GM18951 (cell line): ENCODE results near the gene RAB3IP.

Experiments used
- POLR2A ChIP-seq: IDR thresholded peaks from 4 replicates; pipeline ENCODE4 v1.6.1; 2011; ENCODE audit warnings: mild to moderate bottlenecking; ENCODE audit not compliant: insufficient read length, insufficient read depth; ENCODE audit errors: extremely low read depth
- in situ Hi-C: fragments of 300-500 bp; cut with MboI; formaldehyde crosslinking; loops from one replicate; pipeline ENCODE4 v1.12.0; 2022; ENCODE audit warnings: low sequenced_read_pairs, mixed read lengths, inconsistent platforms; ENCODE audit not compliant: unreplicated experiment

RAB3IP gene, protein sequence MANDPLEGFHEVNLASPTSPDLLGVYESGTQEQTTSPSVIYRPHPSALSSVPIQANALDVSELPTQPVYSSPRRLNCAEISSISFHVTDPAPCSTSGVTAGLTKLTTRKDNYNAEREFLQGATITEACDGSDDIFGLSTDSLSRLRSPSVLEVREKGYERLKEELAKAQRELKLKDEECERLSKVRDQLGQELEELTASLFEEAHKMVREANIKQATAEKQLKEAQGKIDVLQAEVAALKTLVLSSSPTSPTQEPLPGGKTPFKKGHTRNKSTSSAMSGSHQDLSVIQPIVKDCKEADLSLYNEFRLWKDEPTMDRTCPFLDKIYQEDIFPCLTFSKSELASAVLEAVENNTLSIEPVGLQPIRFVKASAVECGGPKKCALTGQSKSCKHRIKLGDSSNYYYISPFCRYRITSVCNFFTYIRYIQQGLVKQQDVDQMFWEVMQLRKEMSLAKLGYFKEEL

DNA sequence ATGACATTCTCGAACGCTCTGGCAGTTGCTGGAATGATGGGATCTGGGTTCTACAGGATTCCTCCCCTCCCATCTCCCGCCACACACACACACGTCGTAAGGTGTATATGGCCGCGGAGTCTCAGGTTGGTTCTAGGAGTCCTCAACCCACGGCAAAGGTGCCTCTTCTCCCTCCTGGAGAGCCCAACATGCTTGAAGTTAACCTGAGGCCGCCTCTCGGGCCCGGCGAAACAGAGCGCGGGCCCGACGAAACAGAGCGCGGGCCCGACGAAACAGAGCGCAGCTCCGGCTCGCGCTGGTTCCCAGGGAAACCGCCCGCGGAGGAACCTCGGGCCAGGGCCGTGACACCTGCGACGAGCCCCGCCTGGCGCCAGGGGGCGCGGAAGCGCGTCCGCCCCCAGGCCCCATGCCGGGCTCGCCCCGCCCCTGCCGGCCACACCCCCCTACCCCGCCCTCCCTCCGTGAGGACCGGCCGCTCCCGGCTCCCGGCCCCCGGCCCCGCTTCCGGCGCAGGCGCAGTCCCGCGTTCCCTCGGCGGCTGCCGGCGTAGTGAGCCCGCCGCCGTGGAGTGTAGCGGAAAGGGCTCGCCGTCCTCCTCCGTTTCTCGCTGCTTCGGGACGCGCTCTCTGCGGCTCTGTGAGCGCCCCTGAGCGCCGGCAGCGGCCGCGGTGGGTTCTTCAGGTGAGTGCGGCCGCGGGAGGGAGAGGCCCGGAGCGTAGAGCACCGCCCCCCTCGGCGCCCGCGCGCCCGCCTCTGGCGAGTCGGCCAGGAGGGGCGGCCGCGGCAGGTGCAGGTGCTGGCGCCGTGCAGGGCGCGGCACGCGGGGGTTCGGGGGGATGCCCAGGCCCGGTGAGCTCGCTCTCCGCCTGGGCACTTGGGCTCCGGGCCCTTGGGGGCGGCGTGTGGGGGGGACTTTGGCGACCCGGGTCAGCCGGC, at the start of gene RAB3IP:
Gene RAB3IP, plus strand, starts transcription at position 510 of the 936 bp plus-strand sequence. CDS start 16,549 bp downstream, outside the sequence.
- in situ Hi-C loops = no loop called here
- peak; percentile 67 for TF ChIP-seq POLR2A

DNA sequence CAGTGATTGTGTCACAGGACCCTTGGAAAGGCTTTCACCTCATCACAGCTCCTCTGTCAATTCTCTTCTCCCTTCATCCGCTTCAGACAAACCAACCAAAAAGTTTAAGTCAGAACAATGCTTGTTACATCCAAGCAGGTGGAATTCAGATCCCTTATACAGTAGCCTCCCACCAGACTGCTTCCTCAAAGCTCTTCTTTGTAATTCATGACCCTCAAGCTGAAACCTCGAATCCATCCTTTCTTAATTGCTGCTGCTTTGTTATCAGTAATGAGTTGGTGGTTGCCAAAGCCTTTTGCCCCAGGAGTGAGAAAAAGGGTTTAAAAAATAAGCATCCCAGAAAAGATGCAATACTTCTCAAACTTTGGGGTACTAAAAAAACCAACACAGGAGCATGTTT, 49.0 kb upstream of the RAB3IP start:
- in situ Hi-C loops = no loop called here
- no peak for TF ChIP-seq POLR2A

DNA sequence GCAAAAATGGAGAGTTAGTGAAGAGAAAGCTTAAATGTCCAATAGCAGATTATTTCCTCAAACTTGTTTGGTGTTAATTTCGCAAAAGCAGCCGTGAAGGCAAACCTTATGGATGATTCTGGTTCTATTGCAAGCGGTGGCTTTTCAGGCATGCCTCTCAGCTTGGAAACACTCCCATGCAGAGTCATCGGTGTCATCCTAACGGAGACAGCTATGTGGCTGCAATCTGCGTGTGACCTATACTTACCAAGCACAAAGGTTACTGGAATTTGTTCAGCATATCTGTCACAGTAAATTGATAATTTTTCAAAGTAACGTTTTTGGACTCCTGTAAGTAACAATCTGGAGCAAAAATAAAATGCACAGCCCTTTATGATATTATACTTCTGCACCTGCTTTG, 44.5 kb upstream of the RAB3IP start:
- no peak for TF ChIP-seq POLR2A
- in situ Hi-C loops = no loop called here

DNA sequence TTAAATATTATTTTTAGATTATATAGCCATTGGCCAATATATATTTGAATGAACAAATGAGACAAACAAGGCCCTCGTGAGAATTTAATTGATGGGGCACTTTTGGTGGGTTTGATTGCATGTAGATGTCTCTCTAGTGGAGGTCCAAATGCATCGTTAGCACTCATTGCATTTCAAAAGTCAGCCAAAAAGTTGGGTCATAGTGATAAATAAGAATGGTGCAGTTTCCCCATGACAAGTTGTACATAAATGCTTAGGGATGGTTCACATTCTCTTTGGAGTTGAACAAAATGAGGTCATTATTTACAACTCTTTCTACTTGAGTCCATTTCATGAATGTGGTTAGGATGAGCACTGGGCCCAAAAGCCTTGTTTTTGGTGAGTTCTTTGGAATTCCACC, 40.6 kb upstream of the RAB3IP start:
- in situ Hi-C loops = no loop called here
- TF ChIP-seq POLR2A = no peak

DNA sequence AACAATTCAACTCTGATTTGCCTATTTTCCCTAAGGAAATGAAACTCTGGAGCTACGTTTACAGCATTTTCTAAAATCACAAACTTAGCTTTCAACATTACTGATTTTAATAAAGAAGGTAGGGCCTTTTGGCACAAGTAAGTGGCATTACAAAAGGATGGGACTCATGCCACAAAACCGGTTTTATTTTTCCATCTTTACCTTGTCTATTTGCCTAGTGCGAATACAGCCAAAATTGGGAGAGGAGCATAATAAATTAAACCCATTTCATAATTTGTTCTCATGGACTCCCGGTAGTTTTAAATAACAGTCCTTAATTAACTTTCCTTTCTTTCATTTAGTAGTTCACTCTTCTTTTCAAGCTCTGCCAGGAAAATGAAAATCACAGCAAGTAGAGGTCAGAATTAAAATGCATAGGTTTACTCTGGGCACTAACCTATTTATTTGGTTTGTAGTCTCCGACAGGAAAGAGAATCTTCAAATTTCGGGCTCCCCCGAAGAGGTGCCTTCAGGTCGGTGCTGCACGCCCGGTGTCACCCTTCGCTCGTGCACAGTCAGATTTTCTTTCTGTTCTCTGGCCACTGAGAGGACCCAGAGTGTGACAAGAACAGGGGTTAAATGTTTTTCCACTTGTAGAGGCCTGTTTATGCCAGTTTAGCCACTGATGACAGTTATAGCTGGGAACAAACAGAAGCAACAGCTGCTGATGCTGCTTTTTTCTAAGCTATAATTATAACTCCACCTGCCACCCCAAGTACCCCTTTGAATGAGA, 39.7 kb upstream of the RAB3IP start, which contains the start of gene BEST3:
Gene BEST3, minus strand, starts transcription at position 535 of the 772 bp plus-strand sequence. CDS start 1,505 bp downstream, outside the sequence.
- in situ Hi-C loops = no loop called here
- TF ChIP-seq POLR2A = no peak

DNA sequence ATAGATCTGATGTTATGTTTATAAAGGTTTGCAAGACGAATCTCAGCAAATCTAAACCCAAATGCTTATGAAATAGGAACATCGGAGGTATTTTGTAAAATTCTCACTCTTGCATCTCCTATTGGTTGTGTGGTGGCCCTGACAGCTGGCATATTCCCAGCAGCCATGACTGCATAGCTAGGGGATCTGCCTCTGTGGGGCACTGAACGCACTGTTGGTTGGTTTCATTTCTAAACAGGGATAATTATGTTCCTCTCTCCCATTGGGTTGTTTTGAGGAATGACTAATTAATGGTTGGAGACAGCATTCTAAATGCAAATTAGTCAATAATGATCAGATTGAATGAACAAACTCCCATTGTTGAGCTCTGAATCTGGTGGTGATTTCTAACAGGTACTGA, 36.8 kb upstream of the RAB3IP start:
- no peak for TF ChIP-seq POLR2A
- in situ Hi-C loops = no loop called here

DNA sequence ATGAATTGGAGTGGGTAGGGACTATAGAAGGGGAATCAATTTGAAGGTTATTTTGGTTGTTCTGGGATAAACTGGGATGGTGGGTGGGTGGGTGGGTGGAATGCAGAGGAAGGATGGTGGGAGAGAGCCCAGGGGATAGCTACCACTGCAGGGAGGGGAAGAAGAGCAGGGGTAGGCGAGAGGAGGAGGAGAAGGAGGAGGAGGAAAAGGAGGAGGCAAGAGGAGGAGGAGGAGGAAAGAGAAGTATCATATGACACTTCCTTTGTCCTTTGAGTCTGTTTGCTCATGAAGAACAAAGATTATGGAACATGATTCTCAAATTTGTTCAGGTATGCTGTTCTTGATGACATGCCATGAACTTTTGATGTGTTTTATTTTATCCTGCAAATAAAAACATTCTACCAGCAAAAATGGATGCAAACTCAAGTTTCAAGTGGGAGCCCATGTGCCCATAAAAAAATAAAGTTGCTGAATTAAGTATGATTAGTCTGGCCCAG, 35.5 kb upstream of the RAB3IP start:
- TF ChIP-seq POLR2A = no peak
- in situ Hi-C loops = no loop called here

DNA sequence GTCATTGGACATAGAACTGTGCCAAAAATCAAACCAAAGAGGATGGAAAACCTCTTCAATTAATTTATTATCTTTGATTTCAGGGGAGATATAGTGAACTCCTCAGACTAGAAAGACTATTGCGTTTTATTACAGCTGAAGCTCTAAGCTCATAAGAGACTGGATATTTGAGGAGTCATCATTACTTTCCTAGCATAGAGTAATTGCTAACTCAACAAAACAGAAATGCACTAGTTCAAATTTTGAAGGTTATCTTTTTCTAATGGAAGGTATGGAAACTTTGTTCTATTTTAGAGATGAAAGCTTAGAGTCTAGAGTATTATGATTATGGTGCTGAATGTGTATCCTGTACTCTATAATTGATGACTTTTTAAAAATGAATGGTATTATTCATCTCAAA, 34.3 kb upstream of the RAB3IP start:
- in situ Hi-C loops = no loop called here
- no peak for TF ChIP-seq POLR2A

DNA sequence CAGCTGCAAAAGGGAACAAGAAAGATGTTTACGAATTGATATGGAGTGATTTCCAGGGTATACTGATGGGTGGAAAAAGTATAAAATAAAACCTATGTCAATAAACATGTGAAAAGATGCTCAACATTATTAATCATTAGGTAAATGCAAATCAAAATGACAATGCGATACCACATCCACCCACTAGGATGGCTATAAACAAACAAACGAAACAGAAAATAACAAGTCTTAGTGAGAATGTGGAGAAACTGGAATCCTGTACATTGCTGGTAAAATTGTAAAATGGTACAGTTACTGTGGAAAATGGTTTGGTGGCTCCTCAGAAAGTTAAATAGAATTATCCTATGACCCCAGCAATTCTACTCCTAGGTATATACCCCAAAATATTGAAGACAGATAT, 30.0 kb upstream of the RAB3IP start:
- no peak for TF ChIP-seq POLR2A
- in situ Hi-C loops = no loop called here

DNA sequence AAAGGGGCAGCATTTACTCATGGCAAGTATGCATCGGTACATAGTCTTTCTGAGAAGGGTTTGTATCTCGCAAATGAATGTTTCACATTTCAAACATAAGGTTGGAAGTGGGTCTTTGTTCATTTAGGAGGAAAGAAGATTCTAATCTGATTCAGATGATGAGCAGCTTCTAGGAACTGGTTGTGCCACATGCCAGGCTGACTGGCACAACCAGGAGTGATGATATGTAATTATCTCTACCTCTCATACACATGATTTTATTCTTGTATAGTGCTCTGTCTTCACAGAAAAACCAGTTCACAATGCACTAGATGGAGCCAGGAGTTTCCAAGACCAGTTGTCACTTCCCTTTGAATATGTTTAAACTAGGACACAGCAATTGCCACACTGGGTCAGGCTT, 25.8 kb upstream of the RAB3IP start:
- in situ Hi-C loops = no loop called here
- TF ChIP-seq POLR2A = no peak

DNA sequence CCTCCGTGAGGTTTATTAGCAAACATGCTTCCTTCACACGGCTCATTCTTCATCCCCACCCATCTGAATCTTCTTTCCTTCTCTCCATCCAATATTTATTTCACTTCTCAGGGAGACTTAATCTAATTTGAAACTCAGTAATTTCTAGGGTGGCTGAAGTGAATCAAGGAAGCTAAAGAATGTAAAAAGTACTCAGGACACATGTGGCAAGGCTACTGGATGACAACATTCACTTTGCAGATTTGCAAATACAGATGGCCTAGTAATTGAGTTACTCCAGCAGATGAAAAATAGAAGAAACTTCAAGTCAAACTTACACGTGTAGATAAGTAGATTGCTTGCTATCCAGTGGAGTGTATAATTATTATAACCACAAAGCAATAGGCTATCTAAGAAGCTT, 24.1 kb upstream of the RAB3IP start:
- in situ Hi-C loops = no loop called here
- no peak for TF ChIP-seq POLR2A

DNA sequence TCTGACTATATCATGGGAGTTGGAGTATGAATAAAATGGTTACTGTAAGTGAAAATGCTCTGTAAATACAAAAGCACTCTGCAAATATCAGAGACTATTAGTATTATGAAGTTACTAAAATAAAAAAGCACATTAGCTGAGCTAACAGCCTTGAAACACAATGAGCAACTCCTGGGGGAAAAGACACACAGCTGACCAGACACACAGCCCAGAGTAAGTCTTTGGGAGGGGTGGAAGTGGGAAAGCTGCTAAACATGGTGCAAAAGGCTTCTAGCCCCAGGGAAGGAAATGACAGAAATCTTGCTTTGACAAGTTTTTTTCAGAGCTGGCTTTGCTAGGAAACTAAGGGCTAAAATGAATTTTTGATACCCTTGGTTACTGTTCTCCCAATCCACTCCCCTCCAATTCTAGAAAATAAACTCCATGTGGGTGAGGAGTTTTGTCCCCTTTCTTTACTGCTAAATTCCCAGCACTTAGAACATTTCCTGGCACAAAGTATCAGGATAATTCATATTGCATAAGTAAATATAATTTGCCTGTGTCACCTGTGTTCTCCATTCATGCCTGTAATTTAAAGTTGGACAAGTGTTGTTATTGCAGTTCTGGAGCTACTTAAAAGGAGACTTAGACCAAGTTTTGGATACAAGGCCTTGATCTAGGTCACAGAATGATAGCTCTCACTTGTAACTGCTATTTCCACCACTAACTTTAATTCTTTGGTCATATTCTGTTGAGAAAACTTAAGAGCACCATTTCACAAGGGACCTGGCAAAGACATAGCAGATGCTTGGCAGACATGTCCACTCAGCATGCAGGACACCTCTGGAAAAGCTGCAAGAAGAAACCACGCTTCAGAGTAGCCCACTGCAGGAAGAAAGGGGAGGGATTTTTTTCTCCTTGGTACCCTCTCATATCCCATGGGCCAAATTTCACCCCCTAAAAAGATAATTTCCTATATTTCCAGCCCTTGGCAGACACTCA, 19.0 kb upstream of the RAB3IP start:
- in situ Hi-C loops = no loop called here

DNA sequence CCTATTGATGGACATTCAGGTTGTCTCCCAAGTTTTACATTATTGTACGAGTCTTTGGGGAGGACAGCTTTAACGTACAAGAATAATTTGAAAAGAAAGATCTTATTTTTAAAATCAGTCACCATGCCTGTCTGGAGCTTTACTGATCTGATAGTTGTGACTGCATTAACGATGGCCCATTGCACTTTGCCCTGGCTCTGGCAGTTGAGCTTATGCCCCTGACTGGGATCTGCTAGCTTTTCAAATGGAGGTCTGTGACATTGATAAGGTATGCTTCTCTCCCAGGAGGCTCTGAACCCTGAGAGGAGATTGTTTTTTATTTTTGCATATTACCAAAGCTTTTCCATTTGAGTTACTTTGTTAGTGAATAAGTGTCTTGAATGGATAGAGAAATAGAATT, 17.9 kb upstream of the RAB3IP start:
- in situ Hi-C loops = no loop called here
- TF ChIP-seq POLR2A = no peak

More for the DNA sequence above, 19.0 kb upstream of the RAB3IP start:
- TF ChIP-seq POLR2A = no peak
